RKO (cell line): Measurements from ENCODE around the gene TIMMDC1.
"Not testable (repeated sequence)": the region's sequence is repeated elsewhere in the genome, so short reads cannot be mapped to it uniquely, and the experiment has no call there.

Experiments
- DNase-seq: peaks from one replicate; pipeline ENCODE4 v3.0.0-alpha.2; 2016; ENCODE audit warnings: low spot score

TIMMDC1 gene

DNA sequence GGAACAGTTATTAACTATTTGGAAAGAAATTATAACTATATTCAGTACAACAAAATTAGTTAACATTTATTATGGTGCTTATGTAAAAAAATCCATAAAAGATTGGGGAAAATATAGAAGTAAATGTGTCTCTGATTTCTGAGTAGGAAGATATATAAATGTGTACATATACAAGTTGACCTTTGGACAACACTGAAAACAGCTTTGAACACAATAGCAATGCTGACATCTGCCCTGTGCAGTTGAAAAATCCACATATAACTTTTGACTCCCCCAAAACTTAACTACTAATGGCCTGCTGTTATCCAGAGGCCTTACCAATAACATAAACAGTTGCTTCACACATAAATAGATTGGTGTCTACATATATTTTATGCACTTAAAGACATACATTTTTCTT is 12.3 kb downstream of the TIMMDC1 start:
- DNase-seq = no peak

DNA sequence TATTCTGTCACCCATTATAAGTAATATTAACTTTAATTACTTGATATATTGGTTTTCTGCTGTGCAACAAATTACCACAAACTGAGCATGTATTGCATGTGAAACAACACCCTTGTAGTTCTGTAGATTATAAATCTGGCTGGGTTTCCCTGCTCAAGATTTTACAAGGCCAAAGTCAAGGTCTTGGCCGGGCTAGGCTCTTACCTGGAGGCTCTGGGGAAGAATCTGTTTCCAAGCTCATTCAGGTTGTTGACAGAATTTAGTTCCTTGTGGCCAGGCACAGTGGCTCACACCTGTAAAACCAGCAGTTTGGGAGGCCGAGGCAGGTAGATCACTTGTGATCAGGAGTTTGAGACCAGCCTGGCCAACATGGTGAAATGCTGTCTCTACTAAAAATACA is 16.3 kb downstream of the TIMMDC1 start:
- DNase-seq = no peak

GRCh38 chr3:119517112-119517511 is 18.8 kb downstream of the TIMMDC1 start:
- no peak for DNase-seq

DNA sequence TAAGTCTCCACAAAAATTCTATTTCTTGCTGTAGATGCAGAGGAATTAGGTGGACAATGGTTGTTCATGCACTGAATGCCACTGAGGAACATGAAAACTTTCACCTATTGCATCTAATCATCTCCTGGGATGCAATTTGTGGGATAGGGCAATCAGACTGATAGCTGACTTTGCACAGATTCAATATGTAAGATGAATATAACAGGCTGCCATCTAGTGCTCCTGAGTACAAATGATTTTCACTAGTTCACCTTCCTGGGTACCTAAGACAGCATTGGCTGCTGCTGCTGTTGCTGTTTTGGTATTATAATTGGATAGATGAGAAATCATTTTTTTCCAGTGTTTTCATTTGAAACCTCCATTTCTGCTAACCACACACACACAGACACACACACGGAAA is 19.7 kb downstream of the TIMMDC1 start:
- no peak for DNase-seq

DNA sequence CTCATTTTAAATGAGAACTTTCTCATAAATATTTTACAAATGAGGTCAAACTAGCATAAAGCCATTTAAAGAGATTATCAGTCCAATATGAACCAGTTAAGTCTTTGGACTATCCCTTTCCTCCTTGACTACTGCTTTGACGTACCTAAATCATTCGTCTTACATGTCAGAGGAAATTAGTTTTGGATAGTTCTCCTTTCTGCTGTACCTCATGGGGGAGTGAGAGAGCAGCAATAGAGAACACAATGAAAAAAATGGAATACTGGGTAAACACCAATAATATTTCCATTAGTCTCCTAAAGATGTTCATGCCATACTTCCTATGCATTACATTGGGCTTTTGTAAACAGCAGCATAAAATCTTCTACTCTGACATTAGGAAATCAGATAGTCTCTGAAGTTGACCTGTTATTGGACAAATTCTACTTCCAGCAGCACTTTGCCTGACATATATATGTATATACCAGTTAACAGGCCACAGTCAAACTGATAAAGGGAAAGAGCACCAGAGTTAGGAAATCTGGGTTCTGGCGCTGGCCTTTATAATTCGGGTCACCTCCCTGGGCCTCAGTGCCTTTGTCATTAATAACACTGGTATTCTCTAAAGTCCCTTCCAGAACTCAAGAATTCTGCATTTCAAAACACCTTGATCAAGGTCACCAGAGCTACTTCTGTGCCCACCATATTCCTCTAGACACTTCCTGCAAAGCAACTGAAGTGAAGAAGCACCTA is 26.8 kb downstream of the TIMMDC1 start:
- no peak for DNase-seq

DNA sequence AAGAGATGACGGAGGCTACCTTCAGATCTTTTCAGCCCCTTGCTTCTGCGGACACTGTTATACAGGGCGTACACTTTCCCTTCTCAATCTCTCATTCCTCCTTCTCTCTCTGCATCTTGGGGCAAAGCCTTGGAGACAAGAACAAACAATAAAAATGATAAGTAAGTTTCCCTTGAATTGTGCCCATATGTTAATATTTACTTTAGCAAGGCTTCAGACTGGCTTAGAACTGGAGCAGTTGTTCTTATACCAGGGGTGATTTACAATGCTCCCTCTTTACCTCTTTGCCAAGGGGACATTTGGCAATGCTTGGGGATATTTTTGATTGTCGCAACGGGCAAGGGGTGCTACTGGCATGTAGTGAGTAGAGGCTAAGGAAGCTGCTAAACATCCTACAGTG is 29.4 kb downstream of the TIMMDC1 start:
- no peak for DNase-seq

GRCh38 chr3:119529883-119530282 is 31.5 kb downstream of the TIMMDC1 start:
- no peak for DNase-seq

- DNase-seq = no peak
Observed at GRCh38 chr3:119530456-119530855, 32.1 kb downstream of the TIMMDC1 start.

GRCh38 chr3:119531151-119531550 is 32.8 kb downstream of the TIMMDC1 start:
- DNase-seq = no peak

DNA sequence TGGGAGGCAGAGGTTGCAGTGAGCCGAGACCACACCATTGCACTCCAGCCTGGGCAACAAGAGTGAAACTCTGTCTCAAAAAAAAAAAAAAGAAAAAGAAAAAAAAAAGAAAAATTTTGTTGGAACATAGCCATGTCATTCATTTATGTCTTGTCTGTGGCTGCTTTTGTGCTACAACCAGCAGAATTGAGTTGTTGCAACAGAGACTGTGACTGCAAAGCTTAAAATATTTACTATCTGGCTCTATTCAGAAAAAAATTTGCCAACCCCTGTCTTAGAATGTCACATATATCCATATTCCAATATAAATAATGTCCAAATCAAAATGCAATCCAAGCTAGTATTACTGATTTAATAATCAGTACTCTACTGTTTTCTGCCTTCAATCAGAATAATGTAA is 35.9 kb downstream of the TIMMDC1 start:
- no peak for DNase-seq

DNA sequence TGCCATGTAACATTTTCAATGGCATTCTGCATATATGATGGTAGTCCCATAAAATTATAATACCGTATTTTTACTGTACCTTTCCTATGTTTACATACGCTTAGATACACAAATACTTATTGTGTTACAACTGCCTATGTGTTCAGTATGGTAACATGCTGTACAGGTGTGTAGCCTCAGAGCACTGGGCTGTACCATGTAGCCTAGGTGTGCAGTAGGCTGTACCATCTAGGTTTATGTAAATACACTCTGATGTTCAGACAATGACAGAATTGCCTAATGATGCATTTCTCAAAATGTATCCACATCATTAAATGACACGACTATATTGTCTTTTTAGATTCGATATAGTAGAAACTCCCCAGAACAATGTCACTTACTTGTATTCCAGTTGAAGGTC is 38.4 kb downstream of the TIMMDC1 start:
- no peak for DNase-seq

DNA sequence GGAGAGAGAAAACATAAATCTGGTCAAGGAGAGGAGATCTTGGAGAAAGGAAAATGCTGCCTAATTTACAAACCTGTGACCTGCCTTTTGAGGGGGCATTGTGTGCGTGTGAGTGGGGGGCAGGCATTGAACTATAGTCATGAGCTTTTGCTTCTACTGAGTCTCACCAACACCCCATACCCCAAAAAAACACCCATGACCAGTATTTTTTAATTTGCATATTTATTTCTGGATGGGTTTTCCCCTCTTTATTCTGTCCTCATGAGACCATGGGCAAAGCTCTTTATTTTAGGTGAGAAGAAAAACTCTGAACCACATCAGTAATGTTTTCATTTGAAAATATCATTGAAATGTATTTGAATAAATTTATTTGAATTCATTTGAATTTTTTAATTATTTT is 40.4 kb downstream of the TIMMDC1 start:
- no peak for DNase-seq

DNA sequence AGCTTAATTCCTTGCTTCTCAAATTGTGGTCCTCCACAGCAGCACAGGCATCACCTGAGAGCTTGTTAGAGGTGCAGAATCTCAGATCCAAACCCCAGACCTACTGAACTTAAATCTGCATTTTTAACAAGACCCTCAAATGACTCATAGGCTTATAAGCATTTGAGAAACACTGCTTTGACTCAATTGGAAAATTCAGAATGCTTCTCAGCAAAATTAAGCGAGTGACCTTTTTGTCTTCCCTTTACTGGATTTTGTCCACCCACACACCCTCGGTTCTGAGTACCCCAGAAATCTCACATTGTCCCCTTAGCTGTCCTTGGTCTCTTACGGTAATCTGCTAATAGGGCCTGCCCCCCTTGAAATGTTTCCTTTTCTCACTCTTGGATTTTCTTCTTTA is 43.2 kb downstream of the TIMMDC1 start:
- DNase-seq = no peak

DNA sequence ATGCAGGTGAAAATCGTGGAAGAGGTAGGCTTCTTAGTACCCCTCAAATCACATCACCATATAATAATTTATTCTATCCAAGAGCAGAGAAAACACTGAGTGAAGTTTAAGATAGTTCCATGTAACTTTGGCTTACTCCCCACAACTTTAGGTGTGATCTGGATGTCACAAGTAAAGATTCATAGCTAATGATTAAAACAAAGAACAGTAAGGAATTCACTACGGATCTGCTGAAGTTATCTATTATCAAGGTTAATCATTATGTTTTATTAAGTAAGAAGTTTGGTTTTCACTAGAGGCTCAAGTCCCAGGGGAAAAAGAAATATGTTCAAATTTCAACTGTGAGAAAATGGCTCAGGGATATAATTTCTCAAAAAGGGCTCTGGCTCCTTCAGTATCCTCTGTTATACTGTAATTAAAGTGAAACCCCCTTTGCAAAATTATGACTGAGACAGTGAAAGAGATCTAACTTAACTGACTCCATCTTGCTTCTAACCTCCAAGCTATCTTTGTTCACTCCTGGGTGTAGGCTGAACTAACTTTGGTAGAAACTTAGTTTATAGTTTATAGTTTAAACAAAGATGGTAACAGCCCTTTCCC is 43.9 kb downstream of the TIMMDC1 start:
- DNase-seq = no peak

- DNase-seq = no peak
Observed at GRCh38 chr3:119543147-119543546, 44.8 kb downstream of the TIMMDC1 start.

DNA sequence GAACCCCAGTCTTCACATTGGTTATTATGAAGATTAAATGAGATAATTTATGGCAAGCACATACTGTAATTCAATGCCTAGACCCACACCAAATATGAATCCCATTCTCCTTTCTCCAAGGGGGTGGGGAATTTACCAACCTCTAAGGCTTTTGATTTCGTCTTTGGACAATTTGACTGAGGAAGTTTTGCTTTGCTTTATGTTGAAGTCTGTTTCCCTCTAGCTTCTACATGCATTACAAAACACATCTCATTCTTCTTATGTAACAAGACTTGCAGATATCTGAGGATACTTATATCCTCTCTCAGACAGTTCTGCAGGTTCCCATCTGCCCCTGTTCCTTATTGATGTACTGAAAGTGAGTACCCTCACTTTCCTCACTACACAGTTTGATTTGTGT is 48.9 kb downstream of the TIMMDC1 start:
- DNase-seq = no peak

- DNase-seq = no peak
Observed at GRCh38 chr3:119548341-119548740, 50.0 kb downstream of the TIMMDC1 start.

- DNase-seq = no peak
Observed at GRCh38 chr3:119550192-119550910, 52.0 kb downstream of the TIMMDC1 start.

GRCh38 chr3:119551598-119551997 is 53.3 kb downstream of the TIMMDC1 start:
- DNase-seq = no peak

- DNase-seq = not testable (repeated sequence)
Observed at GRCh38 chr3:119552928-119553327, 54.6 kb downstream of the TIMMDC1 start.

GRCh38 chr3:119553823-119554415 is 55.6 kb downstream of the TIMMDC1 start:
- DNase-seq = no peak

- no peak for DNase-seq
Observed at GRCh38 chr3:119555309-119555735, 57.0 kb downstream of the TIMMDC1 start.

DNA sequence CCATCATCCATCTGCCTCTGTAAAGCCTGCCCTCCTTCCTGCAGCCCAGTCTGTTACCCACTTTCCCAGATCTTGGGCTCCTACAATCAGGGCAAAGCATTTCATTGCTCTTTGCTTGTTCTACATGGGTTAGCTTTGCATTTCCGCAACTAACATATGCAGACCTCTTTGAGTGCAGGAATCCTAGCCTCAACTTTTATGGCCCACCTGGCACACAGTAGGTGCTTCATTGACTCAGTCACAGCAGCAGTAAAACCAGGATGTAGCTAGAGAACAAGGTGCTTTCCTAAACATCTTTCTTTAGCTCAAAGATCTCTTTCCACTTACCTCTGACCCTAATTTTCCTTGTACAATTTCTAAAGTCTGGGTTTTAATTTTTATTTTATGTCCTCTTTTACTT is 57.6 kb downstream of the TIMMDC1 start:
- no peak for DNase-seq
